IMR-90 (cell line): ENCODE results near the gene CTCF.

Experiments
- MXI1 ChIP-seq: IDR thresholded peaks from 2 replicates; pipeline ENCODE4 v1.6.1; 2012; ENCODE audit warnings: low read depth, mild to moderate bottlenecking, low read length, moderate library complexity, borderline replicate concordance
- TF ChIP-seq, protein P1 (sequence below): conservative IDR thresholded peaks from 2 replicates; pipeline ENCODE4 v1.5.1; 2012; ENCODE audit warnings: mild to moderate bottlenecking, low read depth, low read length, improper control_type of control experiment

DNA sequence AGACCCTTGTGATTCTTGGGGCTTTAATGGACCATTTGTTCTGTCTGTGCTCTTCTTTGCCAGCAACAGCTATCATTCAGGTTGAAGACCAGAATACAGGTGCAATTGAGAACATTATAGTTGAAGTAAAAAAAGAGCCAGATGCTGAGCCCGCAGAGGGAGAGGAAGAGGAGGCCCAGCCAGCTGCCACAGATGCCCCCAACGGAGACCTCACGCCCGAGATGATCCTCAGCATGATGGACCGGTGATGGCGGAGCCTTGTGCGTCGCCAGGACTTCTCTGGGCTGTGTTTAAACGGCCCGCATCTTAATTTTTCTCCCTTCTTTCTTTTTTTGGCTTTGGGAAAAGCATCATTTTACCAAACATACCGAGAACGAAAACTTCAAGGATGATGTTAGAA, 75.3 kb downstream of the CTCF start:
- TF ChIP-seq, protein P1, sequence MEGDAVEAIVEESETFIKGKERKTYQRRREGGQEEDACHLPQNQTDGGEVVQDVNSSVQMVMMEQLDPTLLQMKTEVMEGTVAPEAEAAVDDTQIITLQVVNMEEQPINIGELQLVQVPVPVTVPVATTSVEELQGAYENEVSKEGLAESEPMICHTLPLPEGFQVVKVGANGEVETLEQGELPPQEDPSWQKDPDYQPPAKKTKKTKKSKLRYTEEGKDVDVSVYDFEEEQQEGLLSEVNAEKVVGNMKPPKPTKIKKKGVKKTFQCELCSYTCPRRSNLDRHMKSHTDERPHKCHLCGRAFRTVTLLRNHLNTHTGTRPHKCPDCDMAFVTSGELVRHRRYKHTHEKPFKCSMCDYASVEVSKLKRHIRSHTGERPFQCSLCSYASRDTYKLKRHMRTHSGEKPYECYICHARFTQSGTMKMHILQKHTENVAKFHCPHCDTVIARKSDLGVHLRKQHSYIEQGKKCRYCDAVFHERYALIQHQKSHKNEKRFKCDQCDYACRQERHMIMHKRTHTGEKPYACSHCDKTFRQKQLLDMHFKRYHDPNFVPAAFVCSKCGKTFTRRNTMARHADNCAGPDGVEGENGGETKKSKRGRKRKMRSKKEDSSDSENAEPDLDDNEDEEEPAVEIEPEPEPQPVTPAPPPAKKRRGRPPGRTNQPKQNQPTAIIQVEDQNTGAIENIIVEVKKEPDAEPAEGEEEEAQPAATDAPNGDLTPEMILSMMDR, result no peak
- no peak for TF ChIP-seq MXI1
